GM18907 (cell line): ENCODE results near the gene IFNL4.

Experiments used
- ATAC-seq: cut with Tn5 transposase; IDR thresholded peaks from one replicate; pipeline ENCODE4 v1.9.1; 2021; ENCODE audit warnings: mild to moderate bottlenecking, moderate library complexity; ENCODE audit not compliant: unreplicated experiment

IFNL4 gene

DNA sequence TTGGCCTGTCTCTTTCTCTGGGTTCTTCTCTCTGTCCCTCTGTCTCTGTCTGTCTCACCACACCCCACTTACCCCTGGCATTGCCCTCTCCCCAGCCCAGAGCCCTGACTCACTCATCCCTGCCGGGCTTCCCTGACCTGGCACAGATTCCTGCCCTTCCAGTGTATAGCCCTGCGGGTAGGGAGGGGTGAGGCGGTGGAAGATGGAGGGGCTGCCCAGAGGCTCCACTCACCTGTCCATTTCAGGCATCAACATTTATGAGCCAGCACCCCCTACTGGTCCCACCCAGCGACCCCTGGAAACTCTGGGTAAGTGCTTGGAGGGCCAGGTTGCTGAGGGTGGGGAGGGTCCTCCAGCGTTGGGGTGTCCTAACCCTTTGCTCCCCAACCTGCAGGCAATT lies 50.8 kb downstream of the IFNL4 start:
- no peak for ATAC-seq

DNA sequence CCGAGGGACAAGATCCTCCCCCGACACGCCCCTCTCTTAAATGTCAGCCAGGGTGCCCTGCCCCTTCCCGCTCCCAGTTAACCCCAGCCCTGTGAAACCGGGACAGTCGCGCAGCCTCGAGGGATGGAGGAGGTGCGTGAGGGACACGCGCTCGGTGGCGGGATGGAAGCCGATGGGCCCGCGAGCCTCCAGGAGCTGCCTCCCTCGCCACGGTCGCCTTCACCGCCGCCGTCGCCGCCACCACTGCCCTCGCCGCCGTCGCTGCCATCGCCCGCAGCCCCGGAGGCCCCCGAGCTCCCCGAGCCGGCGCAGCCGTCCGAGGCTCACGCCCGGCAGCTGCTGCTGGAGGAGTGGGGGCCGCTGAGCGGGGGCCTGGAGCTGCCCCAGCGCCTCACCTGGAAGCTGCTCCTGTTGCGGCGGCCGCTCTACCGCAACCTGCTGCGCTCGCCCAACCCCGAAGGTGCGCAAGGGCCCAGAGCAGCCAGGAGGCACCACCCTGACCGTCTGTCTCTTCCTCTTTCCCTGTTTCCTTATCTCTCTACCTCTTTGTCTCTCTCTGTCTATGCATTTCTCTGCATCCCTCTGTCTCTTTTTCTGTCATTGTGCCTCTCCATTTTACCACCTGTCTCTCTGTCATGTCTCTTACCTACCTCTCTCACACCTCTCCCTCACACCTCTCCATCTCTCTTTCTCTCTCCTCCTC lies 51.6 kb downstream of the IFNL4 start, which contains the start of gene NCCRP1:
NCCRP1 (plus strand) TSS at position 105 of the 703 bp plus-strand sequence; CDS start at position 124, 19 bp downstream.
- ATAC-seq: no peak

GRCh38 chr19:39196320-39196719 lies 52.3 kb downstream of the IFNL4 start:
- ATAC-seq: no peak
